K562 (cell line): ENCODE results near the gene LYSMD1. TPM values are rescaled to one million over a fixed set of nuclear protein-coding genes. Genes with fewer than 3 reads are reported as not detected.

ENCODE experiments used
- CBX2 ChIP-seq: fragments of 200-600 bp; sonication (generic); IDR thresholded peaks from one replicate; pipeline ENCODE4 v1.6.1; 2012; ENCODE audit warnings: mild to moderate bottlenecking, low read length, inconsistent platforms; ENCODE audit not compliant: insufficient read depth, poor library complexity, severe bottlenecking
- CHCHD3 ChIP-seq: fragments of 250-450 bp; sonication (Bioruptor Pico); IDR thresholded peaks from 2 replicates; pipeline ENCODE4 v2.1.2; 2022; ENCODE audit warnings: mild to moderate bottlenecking
- FOXK1 ChIP-seq: sonication (generic); formaldehyde crosslinking; IDR thresholded peaks from 2 replicates; pipeline ENCODE4 v1.8.0; 2022; ENCODE audit warnings: missing genetic modification reagents, mild to moderate bottlenecking, borderline replicate concordance
- LCOR ChIP-seq: sonication (generic); formaldehyde crosslinking; IDR thresholded peaks from 2 replicates; pipeline ENCODE4 v1.8.0; 2022; ENCODE audit warnings: mild to moderate bottlenecking, missing genetic modification reagents
- MAX ChIP-seq: sonication (generic); formaldehyde crosslinking; IDR thresholded peaks from 2 replicates; pipeline ENCODE4 v1.9.0; 2022; ENCODE audit warnings: mild to moderate bottlenecking, missing genetic modification reagents
- MGA ChIP-seq: fragments of 450-650 bp; IDR thresholded peaks from 2 replicates; pipeline ENCODE4 v1.6.1; 2016; ENCODE audit warnings: mild to moderate bottlenecking, moderate library complexity
- RBFOX2 ChIP-seq: fragments of 200-400 bp; formaldehyde crosslinking; IDR thresholded peaks from 2 replicates; pipeline ENCODE4 v1.6.1; 2017; ENCODE audit warnings: low read depth, mild to moderate bottlenecking, low read length, moderate library complexity
- RCOR1 ChIP-seq, 2 experiments: IDR thresholded peaks; 2 replicates each; pipeline ENCODE4 v1.6.1; 2012; ENCODE audit warnings: low read depth in 2 of 2, low read length in 2 of 2, borderline replicate concordance in 1 of 2, improper control_type of control experiment in 1 of 2
- STAT6 ChIP-seq: sonication (generic); formaldehyde crosslinking; IDR thresholded peaks from 2 replicates; pipeline ENCODE4 v1.8.1; 2023; ENCODE audit warnings: mild to moderate bottlenecking, missing genetic modification reagents
- ZNF384 ChIP-seq: IDR thresholded peaks from 2 replicates; pipeline ENCODE4 v1.6.1; 2012; ENCODE audit warnings: low read depth, low read length, improper control_type of control experiment
- ZNF507 ChIP-seq: conservative IDR thresholded peaks from 2 replicates; pipeline ENCODE4 v1.6.1; 2017; ENCODE audit warnings: missing genetic modification characterization, missing compliant biosample characterization
- polyA plus RNA-seq, 8 experiments: library from polyadenylated mRNA; depleted of rRNA in 4 of 8; stranded (reverse) in 5 of 8; unstranded in 3 of 8; fragments of >200 nt; fragmentation: Nextera tagmentation in 2 of 8; fragmentation: Illumina TruSeq in 1 of 8; extraction: Ambion mirVana in 2 of 8; extraction: Trizol in 1 of 8; gene quantifications; 2 replicates each; pipeline versions ENCODE4 v1.2.1 to v1.2.3, GENCODE V29; 2011 to 2014; ENCODE audit warnings: inconsistent platforms in 1 of 8, missing spikeins in 1 of 8
- total RNA-seq, 7 experiments: library from RNA; depleted of rRNA in 6 of 7; stranded (reverse); fragments of >200 nt in 6 of 7; fragmentation: Illumina TruSeq in 2 of 7; extraction: Trizol in 2 of 7; gene quantifications; 2 replicates each; pipeline versions ENCODE4 v1.2.1 to v1.2.3, GENCODE V29; 2011 to 2021; ENCODE audit warnings: low replicate concordance in 1 of 7

The LYSMD1 gene
- total and polyA plus RNA-seq, 9 of the 15 experiments (the other 6 are each of a cell fraction or from before 2014, with no cell fraction given) = 2.2 to 9.4 (median 6.0) TPM

GRCh38 chr1:151198254-151199127, 32.8 kb upstream of the LYSMD1 start, which contains the start of gene PIP5K1A (continued):
- TF ChIP-seq STAT6 (CRISPR knock-in tag) = no peak
- TF ChIP-seq CBX2 = no peak
- TF ChIP-seq LCOR (CRISPR knock-in tag) = peak; percentile 51; the same call in 1 of the 2 replicates
- TF ChIP-seq ZNF384 = peak; percentile 49; the same call in 1 of the 2 replicates
- TF ChIP-seq FOXK1 (CRISPR knock-in tag) = no peak
- peak; percentile 76 for TF ChIP-seq MAX
- no peak for TF ChIP-seq ZNF507
- 0 out of 2 replicates have a peak, but pooled peaks have one; percentile 20 for TF ChIP-seq CHCHD3 (CRISPR knock-in tag)
- peak; percentile 83 for TF ChIP-seq RBFOX2
- peak; percentile 92 for TF ChIP-seq MGA
- 0 out of 4 replicates have a peak, but pooled peaks of 1 of the 2 experiments have one; percentile 39 for TF ChIP-seq RCOR1 (IDR thresholded peaks at IDR 0.05; ENCODE audit: borderline replicate concordance in 1 of 2, low read depth in 2 of 2, low read length in 2 of 2)
